DND-41 (cell line): Measurements from ENCODE around the gene C14orf93.

Source experiments
- EZH2 ChIP-seq: IDR thresholded peaks from 3 replicates; pipeline ENCODE4 v1.6.1; 2012; ENCODE audit warnings: borderline replicate concordance, low read depth, mild to moderate bottlenecking, moderate library complexity, low read length, inconsistent platforms; ENCODE audit not compliant: severe bottlenecking
- TF ChIP-seq, protein P1 (sequence below): IDR thresholded peaks from 2 replicates; pipeline ENCODE4 v1.5.1; 2012; ENCODE audit warnings: borderline replicate concordance, low read length, moderate library complexity, mild to moderate bottlenecking; ENCODE audit not compliant: poor library complexity, severe bottlenecking; ENCODE audit errors: extremely low read depth

DNA sequence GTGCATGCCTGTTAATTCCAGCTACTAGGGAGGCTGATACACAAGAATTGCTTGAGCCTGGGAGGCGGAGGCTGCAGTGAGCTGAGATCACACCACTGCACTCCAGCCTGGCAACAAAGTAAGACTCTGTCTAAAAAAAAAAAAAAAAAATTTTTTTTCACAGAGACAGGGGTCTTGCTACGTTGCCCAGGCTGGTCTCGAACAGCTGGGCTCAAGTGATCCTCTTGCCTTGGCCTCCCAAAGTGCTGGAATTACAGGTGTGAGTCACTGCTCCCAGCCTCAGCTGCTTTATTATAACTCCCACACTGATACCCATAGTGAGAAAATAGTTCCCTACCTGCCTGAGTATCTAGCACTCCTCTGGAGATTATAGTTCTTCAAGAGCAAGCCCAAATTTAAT is 64.3 kb downstream of the C14orf93 start:
- TF ChIP-seq, protein P1, sequence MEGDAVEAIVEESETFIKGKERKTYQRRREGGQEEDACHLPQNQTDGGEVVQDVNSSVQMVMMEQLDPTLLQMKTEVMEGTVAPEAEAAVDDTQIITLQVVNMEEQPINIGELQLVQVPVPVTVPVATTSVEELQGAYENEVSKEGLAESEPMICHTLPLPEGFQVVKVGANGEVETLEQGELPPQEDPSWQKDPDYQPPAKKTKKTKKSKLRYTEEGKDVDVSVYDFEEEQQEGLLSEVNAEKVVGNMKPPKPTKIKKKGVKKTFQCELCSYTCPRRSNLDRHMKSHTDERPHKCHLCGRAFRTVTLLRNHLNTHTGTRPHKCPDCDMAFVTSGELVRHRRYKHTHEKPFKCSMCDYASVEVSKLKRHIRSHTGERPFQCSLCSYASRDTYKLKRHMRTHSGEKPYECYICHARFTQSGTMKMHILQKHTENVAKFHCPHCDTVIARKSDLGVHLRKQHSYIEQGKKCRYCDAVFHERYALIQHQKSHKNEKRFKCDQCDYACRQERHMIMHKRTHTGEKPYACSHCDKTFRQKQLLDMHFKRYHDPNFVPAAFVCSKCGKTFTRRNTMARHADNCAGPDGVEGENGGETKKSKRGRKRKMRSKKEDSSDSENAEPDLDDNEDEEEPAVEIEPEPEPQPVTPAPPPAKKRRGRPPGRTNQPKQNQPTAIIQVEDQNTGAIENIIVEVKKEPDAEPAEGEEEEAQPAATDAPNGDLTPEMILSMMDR, result no peak
- no peak for TF ChIP-seq EZH2
